Upper lobe of left lung (tissue), 4 donors: Measurements from ENCODE around the gene OR2B3.
"Not testable (repeated sequence)": the region's sequence is repeated elsewhere in the genome, so short reads cannot be mapped to it uniquely, and the experiment has no call there.

Source experiments
- EP300 ChIP-seq, 4 donors: sonication (generic); formaldehyde crosslinking; IDR thresholded peaks; one replicate each; pipeline ENCODE4 v1.5.1; 2017; ENCODE audit warnings: antibody characterized with exemption in 4 of 4, control low read depth in 2 of 4
- POLR2A ChIP-seq, 4 donors: fragments of 450-650 bp; IDR thresholded peaks; one replicate each; pipeline ENCODE4 v1.5.1; 2016 to 2017; ENCODE audit warnings: antibody characterized with exemption in 4 of 4, mild to moderate bottlenecking in 2 of 4
- POLR2AphosphoS5 ChIP-seq, 2 donors: sonication (generic); formaldehyde crosslinking; IDR thresholded peaks; one replicate each; pipeline ENCODE4 v1.5.1; 2017; ENCODE audit warnings: antibody characterized with exemption in 2 of 2
- TF ChIP-seq, protein P1 (sequence below), 6 experiments: fragments of 450-650 bp in 4 of 6; fragments of 200-600 bp in 2 of 6; sonication (generic) in 2 of 6; IDR thresholded peaks; one replicate each; pipeline ENCODE4 v1.5.1; 2016 to 2019; ENCODE audit warnings: antibody characterized with exemption in 6 of 6

- TF ChIP-seq, protein P1, sequence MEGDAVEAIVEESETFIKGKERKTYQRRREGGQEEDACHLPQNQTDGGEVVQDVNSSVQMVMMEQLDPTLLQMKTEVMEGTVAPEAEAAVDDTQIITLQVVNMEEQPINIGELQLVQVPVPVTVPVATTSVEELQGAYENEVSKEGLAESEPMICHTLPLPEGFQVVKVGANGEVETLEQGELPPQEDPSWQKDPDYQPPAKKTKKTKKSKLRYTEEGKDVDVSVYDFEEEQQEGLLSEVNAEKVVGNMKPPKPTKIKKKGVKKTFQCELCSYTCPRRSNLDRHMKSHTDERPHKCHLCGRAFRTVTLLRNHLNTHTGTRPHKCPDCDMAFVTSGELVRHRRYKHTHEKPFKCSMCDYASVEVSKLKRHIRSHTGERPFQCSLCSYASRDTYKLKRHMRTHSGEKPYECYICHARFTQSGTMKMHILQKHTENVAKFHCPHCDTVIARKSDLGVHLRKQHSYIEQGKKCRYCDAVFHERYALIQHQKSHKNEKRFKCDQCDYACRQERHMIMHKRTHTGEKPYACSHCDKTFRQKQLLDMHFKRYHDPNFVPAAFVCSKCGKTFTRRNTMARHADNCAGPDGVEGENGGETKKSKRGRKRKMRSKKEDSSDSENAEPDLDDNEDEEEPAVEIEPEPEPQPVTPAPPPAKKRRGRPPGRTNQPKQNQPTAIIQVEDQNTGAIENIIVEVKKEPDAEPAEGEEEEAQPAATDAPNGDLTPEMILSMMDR (IDR thresholded peaks at IDR 0.05) = not testable (repeated sequence)
- TF ChIP-seq POLR2A, POLR2AphosphoS5, EP300 (IDR thresholded peaks at IDR 0.05): not testable (repeated sequence)
Observed at GRCh38 chr6:29114964-29115363, 27.9 kb upstream of the OR2B3 start.
